SK-N-SH treated with all-trans-retinoic acid at 6 μM for 48 hours (cell line): ENCODE data around the gene UQCRC1.

Experiments
- ARNTL ChIP-seq: fragments of 450-650 bp; formaldehyde crosslinking; IDR thresholded peaks from 2 replicates; pipeline ENCODE4 v1.5.0; 2020; ENCODE audit warnings: low read depth, mild to moderate bottlenecking, moderate library complexity, borderline replicate concordance
- CSDC2 ChIP-seq: fragments of 250-450 bp; sonication (Bioruptor Pico); IDR thresholded peaks from 2 replicates; pipeline ENCODE4 v1.5.0; 2020; ENCODE audit warnings: mild to moderate bottlenecking, moderate library complexity
- GLIS3 ChIP-seq: fragments of 250-450 bp; sonication (Bioruptor Pico); IDR thresholded peaks from 2 replicates; pipeline ENCODE4 v1.5.0; 2020; ENCODE audit warnings: mild to moderate bottlenecking, moderate library complexity
- OSR1 ChIP-seq: fragments of 250-450 bp; sonication (Bioruptor Pico); IDR thresholded peaks from 2 replicates; pipeline ENCODE4 v1.8.0; 2022; ENCODE audit warnings: moderate library complexity, mild to moderate bottlenecking, inconsistent platforms
- RARB ChIP-seq: fragments of 250-450 bp; sonication (Bioruptor Pico); IDR thresholded peaks from 2 replicates; pipeline ENCODE4 v1.8.0; 2021; ENCODE audit warnings: mild to moderate bottlenecking, moderate library complexity
- TCF4 ChIP-seq: fragments of 250-450 bp; sonication (Bioruptor Pico); IDR thresholded peaks from 2 replicates; pipeline ENCODE4 v1.8.0; 2021; ENCODE audit warnings: mild to moderate bottlenecking, moderate library complexity, borderline replicate concordance
- ZC3H10 ChIP-seq: fragments of 250-450 bp; sonication (Bioruptor Pico); IDR thresholded peaks from 2 replicates; pipeline ENCODE4 v1.5.1; 2021; ENCODE audit warnings: mild to moderate bottlenecking, moderate library complexity
- ZFP3 ChIP-seq: fragments of 250-450 bp; sonication (Bioruptor Pico); IDR thresholded peaks from 2 replicates; pipeline ENCODE4 v1.5.0; 2020; ENCODE audit warnings: mild to moderate bottlenecking, moderate library complexity
- ZFP30 ChIP-seq: fragments of 450-650 bp; formaldehyde crosslinking; IDR thresholded peaks from 2 replicates; pipeline ENCODE4 v1.5.0; 2022; ENCODE audit warnings: mild to moderate bottlenecking, moderate library complexity
- ZNF8 ChIP-seq: fragments of 450-650 bp; formaldehyde crosslinking; IDR thresholded peaks from 2 replicates; pipeline ENCODE4 v1.5.0; 2020; ENCODE audit warnings: mild to moderate bottlenecking, moderate library complexity
- TF ChIP-seq, protein P1 (sequence below): fragments of 250-450 bp; sonication (Bioruptor Pico); IDR thresholded peaks from 2 replicates; pipeline ENCODE4 v1.8.0; 2020; ENCODE audit warnings: mild to moderate bottlenecking, moderate library complexity, borderline replicate concordance

DNA sequence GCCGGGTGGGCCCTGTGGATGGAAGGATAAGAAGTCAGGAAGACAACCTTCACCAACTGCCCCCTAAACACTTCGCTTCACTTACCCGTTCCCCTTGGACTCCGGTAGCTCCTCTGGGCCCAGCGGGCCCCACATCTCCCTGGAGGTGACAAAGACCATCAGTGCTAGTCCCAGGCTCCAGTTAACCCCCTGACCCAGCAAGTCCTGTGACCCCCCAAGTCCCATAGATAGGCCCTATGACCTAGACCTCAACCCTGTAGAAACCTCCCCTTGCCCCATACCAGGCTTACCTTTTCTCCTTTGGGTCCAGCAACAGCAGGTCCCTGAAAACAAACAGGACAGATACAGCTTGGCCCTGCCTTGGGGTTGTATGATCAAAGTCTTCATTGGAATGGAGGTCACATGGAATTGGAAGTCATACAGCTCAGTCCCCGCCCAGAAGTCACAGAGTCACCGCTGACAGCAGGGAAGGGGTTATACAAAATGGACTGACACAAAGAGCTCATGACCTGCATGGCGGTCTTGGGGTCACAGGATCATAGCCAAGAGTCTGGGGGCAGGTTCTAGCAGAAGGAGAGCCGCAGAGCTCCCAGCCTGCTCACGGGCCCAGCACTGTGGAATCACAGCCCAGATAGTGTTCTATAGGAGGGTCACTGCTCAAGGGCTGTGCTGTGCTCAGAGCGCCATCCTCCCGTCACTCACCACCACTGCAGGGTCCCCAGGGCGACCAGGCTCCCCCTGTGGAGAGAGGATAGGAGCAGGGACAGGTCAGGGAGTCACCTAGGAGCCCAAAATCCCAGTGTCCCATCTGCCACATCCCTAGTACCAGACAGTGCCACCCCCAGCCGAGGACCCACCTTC is 27.6 kb downstream of the UQCRC1 start:
- no peak for TF ChIP-seq CSDC2 (CRISPR knock-in tag)
- no peak for TF ChIP-seq GLIS3 (CRISPR knock-in tag)
- TF ChIP-seq ZFP30 (CRISPR knock-in tag) = no peak
- TF ChIP-seq ZNF8 (CRISPR knock-in tag) = no peak
- no peak for TF ChIP-seq TCF4 (CRISPR knock-in tag)
- no peak for TF ChIP-seq OSR1
- TF ChIP-seq RARB (CRISPR knock-in tag) = no peak
- TF ChIP-seq, protein P1, sequence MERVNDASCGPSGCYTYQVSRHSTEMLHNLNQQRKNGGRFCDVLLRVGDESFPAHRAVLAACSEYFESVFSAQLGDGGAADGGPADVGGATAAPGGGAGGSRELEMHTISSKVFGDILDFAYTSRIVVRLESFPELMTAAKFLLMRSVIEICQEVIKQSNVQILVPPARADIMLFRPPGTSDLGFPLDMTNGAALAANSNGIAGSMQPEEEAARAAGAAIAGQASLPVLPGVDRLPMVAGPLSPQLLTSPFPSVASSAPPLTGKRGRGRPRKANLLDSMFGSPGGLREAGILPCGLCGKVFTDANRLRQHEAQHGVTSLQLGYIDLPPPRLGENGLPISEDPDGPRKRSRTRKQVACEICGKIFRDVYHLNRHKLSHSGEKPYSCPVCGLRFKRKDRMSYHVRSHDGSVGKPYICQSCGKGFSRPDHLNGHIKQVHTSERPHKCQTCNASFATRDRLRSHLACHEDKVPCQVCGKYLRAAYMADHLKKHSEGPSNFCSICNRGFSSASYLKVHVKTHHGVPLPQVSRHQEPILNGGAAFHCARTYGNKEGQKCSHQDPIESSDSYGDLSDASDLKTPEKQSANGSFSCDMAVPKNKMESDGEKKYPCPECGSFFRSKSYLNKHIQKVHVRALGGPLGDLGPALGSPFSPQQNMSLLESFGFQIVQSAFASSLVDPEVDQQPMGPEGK (CRISPR knock-in tag) = no peak
- TF ChIP-seq ARNTL (CRISPR knock-in tag) = no peak
- no peak for TF ChIP-seq ZC3H10 (CRISPR knock-in tag)
- no peak for TF ChIP-seq ZFP3
